SK-N-MC (cell line): ENCODE results near the gene NSL1.

Experiments
- EZH2 ChIP-seq: fragments of 200-600 bp; sonication (generic); IDR thresholded peaks from one replicate; pipeline ENCODE4 v1.6.1; 2017; ENCODE audit warnings: antibody characterized with exemption
- FOXP2 ChIP-seq: optimal IDR thresholded peaks from 2 replicates; pipeline ENCODE3; 2011; ENCODE audit warnings: mild to moderate bottlenecking, moderate library complexity; ENCODE audit not compliant: insufficient read depth; ENCODE audit errors: extremely low read length, control extremely low read depth
- POLR2AphosphoS5 ChIP-seq: IDR thresholded peaks from 2 replicates; pipeline ENCODE4 v1.6.1; 2012; ENCODE audit warnings: mild to moderate bottlenecking, low read depth, low read length, borderline replicate concordance

DNA sequence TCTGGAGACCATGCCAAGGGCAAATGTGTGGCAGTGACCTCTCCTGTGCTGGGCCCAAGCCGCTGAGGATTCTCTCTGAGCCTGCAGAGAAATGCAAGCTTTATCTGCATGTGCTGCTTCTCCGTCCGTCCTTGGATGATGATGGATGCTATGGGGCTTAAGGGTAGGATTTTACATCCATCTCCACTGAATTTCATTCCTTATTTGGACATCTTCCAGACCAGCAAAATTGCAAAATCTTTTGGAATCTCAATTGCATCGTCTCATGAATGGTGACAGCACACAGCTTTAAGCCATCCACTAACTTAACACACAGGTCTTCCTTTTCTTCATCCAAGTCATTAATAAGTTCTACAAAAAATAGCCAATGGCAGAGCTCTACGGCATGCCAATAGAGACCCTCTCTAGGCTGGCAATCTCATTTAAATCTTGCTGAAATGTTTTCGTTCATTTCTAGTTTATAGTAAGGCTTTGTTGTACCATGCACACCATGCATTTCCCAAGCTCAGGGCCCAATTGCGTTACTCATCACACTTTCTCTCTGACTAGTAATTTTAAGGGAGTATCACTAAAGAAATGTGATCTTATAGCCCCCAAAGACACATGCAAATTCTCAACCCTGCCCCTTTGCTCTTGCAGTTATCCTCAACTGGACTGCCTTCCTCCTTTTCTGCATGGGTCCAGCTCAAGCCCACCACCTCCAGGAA, 103.1 kb downstream of the NSL1 start:
- TF ChIP-seq EZH2: no peak
- TF ChIP-seq POLR2AphosphoS5: no peak
- no peak for TF ChIP-seq FOXP2
